Liver (tissue), 9 donors: ENCODE measurements around the gene ARHGEF7. TPM values are rescaled to one million over a fixed set of nuclear protein-coding genes. Genes with fewer than 3 reads are reported as not detected.

ENCODE experiments used
- DNase-seq: peaks from one replicate; pipeline ENCODE4 v3.0.0-alpha.2; 2017; ENCODE audit warnings: low spot score
- H3K27ac ChIP-seq, 2 donors: one replicate each; pipeline ENCODE4 v1.7.0; 2013; ENCODE audit warnings: inconsistent platforms in 2 of 2, low read length in 2 of 2, control low read depth in 1 of 2, low read depth in 1 of 2, mild to moderate bottlenecking in 1 of 2
- H3K27me3 ChIP-seq, 4 donors: one replicate each; pipeline versions ENCODE4 v1.6.1 to v1.7.0; 2013; ENCODE audit warnings: low read length in 3 of 4, inconsistent platforms in 1 of 4, mild to moderate bottlenecking in 1 of 4, moderate library complexity in 1 of 4; ENCODE audit not compliant: control insufficient read depth in 4 of 4, insufficient read depth in 4 of 4
- H3K36me3 ChIP-seq, 4 donors: one replicate each; pipeline versions ENCODE4 v1.6.1 to v1.7.0; 2013; ENCODE audit warnings: low read length in 3 of 4, mild to moderate bottlenecking in 3 of 4, low read depth in 1 of 4, moderate library complexity in 1 of 4; ENCODE audit not compliant: control insufficient read depth in 4 of 4, insufficient read depth in 3 of 4
- H3K4me1 ChIP-seq, 4 donors: one replicate each; pipeline versions ENCODE4 v1.6.1 to v1.7.0; 2013; ENCODE audit warnings: low read length in 3 of 4, mild to moderate bottlenecking in 3 of 4, moderate library complexity in 1 of 4; ENCODE audit not compliant: control insufficient read depth in 4 of 4, insufficient read depth in 4 of 4
- H3K4me3 ChIP-seq, 3 donors: one replicate each; pipeline versions ENCODE4 v1.6.1 to v1.7.0; 2013; ENCODE audit warnings: low read length in 3 of 3, control low read depth in 1 of 3, low read depth in 1 of 3, mild to moderate bottlenecking in 1 of 3
- H3K9ac ChIP-seq, 2 donors: one replicate each; pipeline ENCODE4 v1.7.0; 2013; ENCODE audit warnings: low read length in 2 of 2, mild to moderate bottlenecking in 2 of 2, moderate library complexity in 2 of 2, control low read depth in 1 of 2, low read depth in 1 of 2
- H3K9me3 ChIP-seq, 4 donors: one replicate each; pipeline versions ENCODE4 v1.6.1 to v1.7.0; 2013; ENCODE audit warnings: low read length in 3 of 4; ENCODE audit not compliant: control insufficient read depth in 4 of 4
- EGR1 ChIP-seq, 2 donors: IDR thresholded peaks; 2 replicates each; pipeline ENCODE4 v1.6.1; 2016 to 2018; ENCODE audit warnings: antibody characterized with exemption in 2 of 2, low read depth in 2 of 2
- FOXA1 ChIP-seq: IDR thresholded peaks from 2 replicates; pipeline ENCODE4 v1.6.1; 2016; ENCODE audit warnings: antibody characterized with exemption
- FOXA2 ChIP-seq: IDR thresholded peaks from 2 replicates; pipeline ENCODE4 v1.6.1; 2016; ENCODE audit warnings: antibody characterized with exemption
- GABPA ChIP-seq, 2 donors: IDR thresholded peaks in 1 of 2; conservative IDR thresholded peaks in 1 of 2; 2 replicates each; pipeline ENCODE4 v1.6.1; 2016; ENCODE audit warnings: antibody characterized with exemption in 2 of 2, mild to moderate bottlenecking in 1 of 2, moderate library complexity in 1 of 2
- HNF4A ChIP-seq, 2 donors: conservative IDR thresholded peaks; 2 replicates each; pipeline ENCODE4 v1.6.1; 2016; ENCODE audit warnings: antibody characterized with exemption in 2 of 2, mild to moderate bottlenecking in 2 of 2
- HNF4G ChIP-seq: IDR thresholded peaks from 2 replicates; pipeline ENCODE4 v1.6.1; 2016; ENCODE audit warnings: antibody characterized with exemption
- JUND ChIP-seq, 2 donors: IDR thresholded peaks; 2 replicates each; pipeline ENCODE4 v1.6.1; 2016; ENCODE audit warnings: antibody characterized with exemption in 2 of 2
- NR2F2 ChIP-seq: IDR thresholded peaks from 2 replicates; pipeline ENCODE4 v1.6.1; 2016; ENCODE audit warnings: antibody characterized with exemption
- RAD21 ChIP-seq, 2 donors: IDR thresholded peaks; 2 replicates each; pipeline ENCODE4 v1.6.1; 2016; ENCODE audit warnings: antibody characterized with exemption in 2 of 2, mild to moderate bottlenecking in 2 of 2
- RXRA ChIP-seq, 2 donors: IDR thresholded peaks; 2 replicates each; pipeline ENCODE4 v1.6.1; 2017 to 2018; ENCODE audit warnings: antibody characterized with exemption in 2 of 2, mild to moderate bottlenecking in 1 of 2
- SP1 ChIP-seq: IDR thresholded peaks from 2 replicates; pipeline ENCODE4 v1.6.1; 2018; ENCODE audit warnings: antibody characterized with exemption, mild to moderate bottlenecking
- TAF1 ChIP-seq: conservative IDR thresholded peaks from 2 replicates; pipeline ENCODE4 v1.6.1; 2016; ENCODE audit warnings: antibody characterized with exemption, mild to moderate bottlenecking
- YY1 ChIP-seq: IDR thresholded peaks from 2 replicates; pipeline ENCODE4 v1.6.1; 2016; ENCODE audit warnings: antibody characterized with exemption, mild to moderate bottlenecking
- WGBS: extraction: QIAGEN DNeasy Blood & Tissue Kit; methylation state at CpG from one replicate; pipeline ENCODE4 v1.1.7; 2013; 5-methylcytosine and 5-hydroxymethylcytosine counted together
- polyA plus RNA-seq, 2 donors: library from polyadenylated mRNA; stranded (reverse) in 1 of 2; unstranded in 1 of 2; fragments of 200-250 nt in 1 of 2; fragments of >200 nt in 1 of 2; fragmentation: Nextera tagmentation in 1 of 2; extraction: Ambion mirVana in 1 of 2; gene quantifications; one replicate each; pipeline versions ENCODE4 v1.2.1 to v1.2.3, GENCODE V29; 2013 to 2015
- total RNA-seq, 2 donors: library from RNA; depleted of rRNA; stranded (reverse); fragments of >200 nt; gene quantifications; one replicate each; pipeline ENCODE4 v1.2.3, GENCODE V29; 2014
- TF ChIP-seq, protein P1 (sequence below): IDR thresholded peaks from 2 replicates; pipeline ENCODE4 v1.6.1; 2016; ENCODE audit warnings: antibody characterized with exemption
- TF ChIP-seq, protein P2 (sequence below): fragments of 150-350 bp; IDR thresholded peaks from 2 replicates; pipeline ENCODE4 v1.5.1; 2017; ENCODE audit warnings: improper control_type of control experiment, low read depth, low read length; ENCODE audit not compliant: missing input control
- TF ChIP-seq, protein P3 (sequence below): IDR thresholded peaks from 2 replicates; pipeline ENCODE4 v1.6.1; 2016; ENCODE audit warnings: antibody characterized with exemption
- donor health status: healthy.
- donor health status: healthy.
- donor health status: healthy.
- donor health status: healthy.
- donor health status: healthy.

Gene ARHGEF7
- total and polyA plus RNA-seq, 4 donors = 10.3 to 37.5 (median 20.1) TPM

DNA sequence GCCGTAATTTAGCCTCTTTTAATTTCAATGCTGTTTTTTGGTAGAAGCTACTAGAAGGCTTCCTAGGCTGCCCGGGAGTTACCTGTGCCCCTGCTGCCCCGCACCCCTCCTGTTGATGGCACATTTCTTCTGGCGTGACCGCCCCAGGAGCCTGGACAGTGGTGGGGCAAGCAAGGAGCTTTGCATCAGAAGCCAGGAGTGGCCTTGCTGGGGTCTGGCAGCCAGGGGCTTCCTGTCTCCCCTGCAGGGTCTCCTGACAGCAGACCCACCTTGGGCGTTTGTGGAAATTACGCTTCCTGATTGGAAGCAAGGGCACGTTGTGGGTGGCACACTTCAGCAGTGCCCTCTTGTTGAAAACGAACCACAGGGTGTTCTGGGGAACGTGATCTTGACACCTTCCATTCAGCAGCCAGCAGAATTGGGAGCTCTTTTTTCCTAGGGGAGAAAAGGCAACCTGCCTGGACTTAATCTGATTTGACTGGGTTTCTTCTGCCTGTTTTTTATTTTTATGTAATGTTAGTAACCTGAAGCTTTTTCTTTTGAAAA lies 115.3 kb downstream of the ARHGEF7 start:
- Histone ChIP-seq H3K9ac (no peak overlapping the region), H3K27ac (no peak overlapping the region), H3K27me3 (no peaks in the 10 kb centered on the region), H3K4me1 (peaks cover 0 to 4% (median 0%) of the 10 kb centered on the region in 4 donors), H3K9me3 (no peaks in the 10 kb centered on the region), H3K36me3 (peaks cover 0 to 28% (median 24%) of the 10 kb centered on the region in 4 donors), H3K4me3 (no peak overlapping the region)
- WGBS = 87% methylated on average over 10 of the region's 10 CpGs
- TF ChIP-seq, protein P1, sequence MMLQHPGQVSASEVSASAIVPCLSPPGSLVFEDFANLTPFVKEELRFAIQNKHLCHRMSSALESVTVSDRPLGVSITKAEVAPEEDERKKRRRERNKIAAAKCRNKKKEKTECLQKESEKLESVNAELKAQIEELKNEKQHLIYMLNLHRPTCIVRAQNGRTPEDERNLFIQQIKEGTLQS = no peak
- TF ChIP-seq RXRA (IDR thresholded peaks at IDR 0.05) (no peak), JUND (IDR thresholded peaks at IDR 0.05) (no peak), YY1 (no peak), SP1 (no peak), FOXA1 (no peak), EGR1 (IDR thresholded peaks at IDR 0.05; ENCODE audit: low read depth in 2 of 2) (no peak), HNF4G (no peak), GABPA (IDR thresholded peaks at IDR 0.05 in 1 of 2, conservative IDR thresholded peaks at IDR 0.05 in 1 of 2) (no peak), NR2F2 (no peak), HNF4A (conservative IDR thresholded peaks at IDR 0.05) (no peak), TAF1 (no peak), RAD21 (IDR thresholded peaks at IDR 0.05) (no peak)
- TF ChIP-seq, protein P2, sequence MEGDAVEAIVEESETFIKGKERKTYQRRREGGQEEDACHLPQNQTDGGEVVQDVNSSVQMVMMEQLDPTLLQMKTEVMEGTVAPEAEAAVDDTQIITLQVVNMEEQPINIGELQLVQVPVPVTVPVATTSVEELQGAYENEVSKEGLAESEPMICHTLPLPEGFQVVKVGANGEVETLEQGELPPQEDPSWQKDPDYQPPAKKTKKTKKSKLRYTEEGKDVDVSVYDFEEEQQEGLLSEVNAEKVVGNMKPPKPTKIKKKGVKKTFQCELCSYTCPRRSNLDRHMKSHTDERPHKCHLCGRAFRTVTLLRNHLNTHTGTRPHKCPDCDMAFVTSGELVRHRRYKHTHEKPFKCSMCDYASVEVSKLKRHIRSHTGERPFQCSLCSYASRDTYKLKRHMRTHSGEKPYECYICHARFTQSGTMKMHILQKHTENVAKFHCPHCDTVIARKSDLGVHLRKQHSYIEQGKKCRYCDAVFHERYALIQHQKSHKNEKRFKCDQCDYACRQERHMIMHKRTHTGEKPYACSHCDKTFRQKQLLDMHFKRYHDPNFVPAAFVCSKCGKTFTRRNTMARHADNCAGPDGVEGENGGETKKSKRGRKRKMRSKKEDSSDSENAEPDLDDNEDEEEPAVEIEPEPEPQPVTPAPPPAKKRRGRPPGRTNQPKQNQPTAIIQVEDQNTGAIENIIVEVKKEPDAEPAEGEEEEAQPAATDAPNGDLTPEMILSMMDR = no peak
- DNase-seq = no peak

DNA sequence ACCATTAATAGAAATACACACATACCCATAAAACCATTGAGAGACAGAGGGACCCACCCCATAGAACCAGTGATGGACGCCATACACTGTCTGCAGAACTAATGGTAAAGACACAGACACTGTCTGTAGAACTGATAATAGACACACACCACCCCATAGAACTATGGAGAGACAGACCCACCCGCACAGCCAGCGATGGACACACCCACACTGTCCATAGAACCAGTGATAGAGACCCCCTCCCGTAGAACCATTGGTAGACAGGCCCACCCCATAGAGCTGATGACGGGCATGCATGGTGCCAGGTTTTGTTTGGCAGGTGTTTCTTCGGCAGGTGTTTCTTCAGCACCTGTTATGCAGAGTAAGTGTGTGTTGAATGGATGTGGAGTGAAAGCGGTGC lies 117.1 kb downstream of the ARHGEF7 start:
- H3K36me3 ChIP-seq = peaks cover 0 to 28% (median 24%) of the 10 kb centered on the region in 4 donors
- no peaks in the 10 kb centered on the region for H3K27me3 ChIP-seq
- DNase-seq = no peak
- peaks cover 0 to 4% (median 0%) of the 10 kb centered on the region in 4 donors for H3K4me1 ChIP-seq
- no peak overlapping the region for H3K27ac ChIP-seq
- no peak for TF ChIP-seq EGR1 (IDR thresholded peaks at IDR 0.05; ENCODE audit: low read depth in 2 of 2)
- TF ChIP-seq HNF4G = no peak
- no peak for TF ChIP-seq JUND (IDR thresholded peaks at IDR 0.05)
- no peak for TF ChIP-seq RXRA (IDR thresholded peaks at IDR 0.05)
- TF ChIP-seq, protein P3, sequence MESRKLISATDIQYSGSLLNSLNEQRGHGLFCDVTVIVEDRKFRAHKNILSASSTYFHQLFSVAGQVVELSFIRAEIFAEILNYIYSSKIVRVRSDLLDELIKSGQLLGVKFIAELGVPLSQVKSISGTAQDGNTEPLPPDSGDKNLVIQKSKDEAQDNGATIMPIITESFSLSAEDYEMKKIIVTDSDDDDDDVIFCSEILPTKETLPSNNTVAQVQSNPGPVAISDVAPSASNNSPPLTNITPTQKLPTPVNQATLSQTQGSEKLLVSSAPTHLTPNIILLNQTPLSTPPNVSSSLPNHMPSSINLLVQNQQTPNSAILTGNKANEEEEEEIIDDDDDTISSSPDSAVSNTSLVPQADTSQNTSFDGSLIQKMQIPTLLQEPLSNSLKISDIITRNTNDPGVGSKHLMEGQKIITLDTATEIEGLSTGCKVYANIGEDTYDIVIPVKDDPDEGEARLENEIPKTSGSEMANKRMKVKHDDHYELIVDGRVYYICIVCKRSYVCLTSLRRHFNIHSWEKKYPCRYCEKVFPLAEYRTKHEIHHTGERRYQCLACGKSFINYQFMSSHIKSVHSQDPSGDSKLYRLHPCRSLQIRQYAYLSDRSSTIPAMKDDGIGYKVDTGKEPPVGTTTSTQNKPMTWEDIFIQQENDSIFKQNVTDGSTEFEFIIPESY = no peak
- TF ChIP-seq FOXA1 = no peak
- TF ChIP-seq, protein P1 = no peak
- TF ChIP-seq FOXA2 = no peak
- 97% methylated on average over 7 of the region's 7 CpGs for WGBS
- H3K4me3 ChIP-seq = no peak overlapping the region
- H3K9ac ChIP-seq = no peak overlapping the region
- no peaks in the 10 kb centered on the region for H3K9me3 ChIP-seq
